ENCODE data around the gene NOS2. TPM values are rescaled to one million over a fixed set of nuclear protein-coding genes. Genes with fewer than 3 reads are reported as not detected.
"Not testable (repeated sequence)": the region's sequence is repeated elsewhere in the genome, so short reads cannot be mapped to it uniquely, and the experiment has no call there.

The NOS2 gene
- total RNA-seq, 2 donors from 2014 or later = 0.11 to 0.20 TPM

DNA sequence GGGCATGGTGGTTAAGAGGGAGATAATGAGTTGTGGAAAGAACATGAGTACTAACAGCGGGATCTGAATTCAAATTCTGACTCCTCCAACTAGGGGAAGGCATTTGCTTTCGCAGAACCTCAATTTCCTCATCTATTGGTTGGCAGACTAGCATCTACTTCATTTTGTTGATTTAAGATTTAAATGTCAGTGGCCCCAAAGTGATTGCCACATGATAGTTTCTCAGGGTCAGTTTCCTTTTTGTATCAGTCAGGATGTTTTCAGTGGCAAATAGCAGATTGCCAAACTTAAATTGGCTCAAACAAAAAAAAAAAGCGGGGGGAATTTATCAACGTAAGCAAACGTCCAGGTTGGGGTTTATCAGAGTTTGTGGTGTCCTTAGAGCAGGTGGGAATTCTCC lies 25.1 kb upstream of the NOS2 start:
- H3K4me1 ChIP-seq = no peaks in the 10 kb centered on the region
- DNase-seq (ENCODE audit: low spot score) = no peak
- no peak overlapping the region for H3K27ac ChIP-seq
- H3K27me3 ChIP-seq = no peaks in the 10 kb centered on the region
- no peak overlapping the region for H3K4me3 ChIP-seq
- TF ChIP-seq, protein P1, sequence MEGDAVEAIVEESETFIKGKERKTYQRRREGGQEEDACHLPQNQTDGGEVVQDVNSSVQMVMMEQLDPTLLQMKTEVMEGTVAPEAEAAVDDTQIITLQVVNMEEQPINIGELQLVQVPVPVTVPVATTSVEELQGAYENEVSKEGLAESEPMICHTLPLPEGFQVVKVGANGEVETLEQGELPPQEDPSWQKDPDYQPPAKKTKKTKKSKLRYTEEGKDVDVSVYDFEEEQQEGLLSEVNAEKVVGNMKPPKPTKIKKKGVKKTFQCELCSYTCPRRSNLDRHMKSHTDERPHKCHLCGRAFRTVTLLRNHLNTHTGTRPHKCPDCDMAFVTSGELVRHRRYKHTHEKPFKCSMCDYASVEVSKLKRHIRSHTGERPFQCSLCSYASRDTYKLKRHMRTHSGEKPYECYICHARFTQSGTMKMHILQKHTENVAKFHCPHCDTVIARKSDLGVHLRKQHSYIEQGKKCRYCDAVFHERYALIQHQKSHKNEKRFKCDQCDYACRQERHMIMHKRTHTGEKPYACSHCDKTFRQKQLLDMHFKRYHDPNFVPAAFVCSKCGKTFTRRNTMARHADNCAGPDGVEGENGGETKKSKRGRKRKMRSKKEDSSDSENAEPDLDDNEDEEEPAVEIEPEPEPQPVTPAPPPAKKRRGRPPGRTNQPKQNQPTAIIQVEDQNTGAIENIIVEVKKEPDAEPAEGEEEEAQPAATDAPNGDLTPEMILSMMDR (IDR thresholded peaks at IDR 0.05) = no peak
- no peaks in the 10 kb centered on the region for H3K36me3 ChIP-seq
- H3K9me3 ChIP-seq = peaks cover 0 to 16% of the 10 kb centered on the region in 2 donors

GRCh38 chr17:27824745-27825144 lies 24.4 kb upstream of the NOS2 start:
- no peak overlapping the region for H3K27ac ChIP-seq
- no peaks in the 10 kb centered on the region for H3K4me1 ChIP-seq
- TF ChIP-seq, protein P1 (IDR thresholded peaks at IDR 0.05) = no peak
- no peaks in the 10 kb centered on the region for H3K27me3 ChIP-seq
- no peak for DNase-seq (ENCODE audit: low spot score)
- no peaks in the 10 kb centered on the region for H3K36me3 ChIP-seq
- H3K4me3 ChIP-seq = no peak overlapping the region
- H3K9me3 ChIP-seq = peaks cover 0 to 16% of the 10 kb centered on the region in 2 donors

GRCh38 chr17:27824176-27824715 lies 23.9 kb upstream of the NOS2 start:
- no peak for DNase-seq (ENCODE audit: low spot score)
- no peaks in the 10 kb centered on the region for H3K4me1 ChIP-seq
- TF ChIP-seq, protein P1 (IDR thresholded peaks at IDR 0.05) = no peak
- H3K27ac ChIP-seq = no peak overlapping the region
- H3K27me3 ChIP-seq = no peaks in the 10 kb centered on the region
- no peak overlapping the region for H3K4me3 ChIP-seq
- no peaks in the 10 kb centered on the region for H3K36me3 ChIP-seq
- peaks cover 0 to 16% of the 10 kb centered on the region in 2 donors for H3K9me3 ChIP-seq

GRCh38 chr17:27822108-27822507 lies 21.8 kb upstream of the NOS2 start:
- H3K4me3 ChIP-seq; H3K27me3 ChIP-seq; H3K27ac ChIP-seq; DNase-seq (ENCODE audit: low spot score); H3K4me1 ChIP-seq; H3K36me3 ChIP-seq: not testable (repeated sequence)
- peaks cover 0 to 16% of the 10 kb centered on the region in 2 donors for H3K9me3 ChIP-seq

DNA sequence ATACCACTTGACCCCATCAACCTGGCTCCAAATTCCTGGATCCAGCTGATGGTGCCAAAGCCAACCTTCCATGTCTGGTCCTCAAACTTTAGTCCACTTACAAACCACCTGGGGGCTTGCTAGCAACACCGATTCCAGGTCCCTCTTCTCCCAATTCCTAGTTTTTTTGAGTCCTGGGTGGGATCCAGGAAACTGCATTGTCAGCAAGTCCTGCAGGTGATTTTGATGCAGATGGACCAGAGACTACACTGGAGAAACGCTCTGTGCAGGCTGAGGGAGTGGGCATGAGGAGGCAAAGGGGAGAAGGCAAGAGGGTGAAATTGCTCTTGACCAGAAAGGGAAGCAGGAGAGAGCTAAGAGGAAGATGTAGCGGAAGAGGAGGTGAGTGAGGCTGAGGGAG lies 21.0 kb upstream of the NOS2 start:
- no peaks in the 10 kb centered on the region for H3K27me3 ChIP-seq
- H3K4me1 ChIP-seq = peaks cover 0 to 7% of the 10 kb centered on the region in 2 donors
- H3K27ac ChIP-seq = no peak overlapping the region
- TF ChIP-seq, protein P1 (IDR thresholded peaks at IDR 0.05) = no peak
- H3K9me3 ChIP-seq = peaks cover 0 to 16% of the 10 kb centered on the region in 2 donors
- DNase-seq (ENCODE audit: low spot score) = no peak
- no peaks in the 10 kb centered on the region for H3K36me3 ChIP-seq
- H3K4me3 ChIP-seq = no peak overlapping the region

GRCh38 chr17:27819145-27819544 lies 18.8 kb upstream of the NOS2 start:
- TF ChIP-seq, protein P1 (IDR thresholded peaks at IDR 0.05) = no peak

More at GRCh38 chr17:27819145-27819544, 18.8 kb upstream of the NOS2 start:
- Histone ChIP-seq H3K9me3 (peaks cover 0 to 16% of the 10 kb centered on the region in 2 donors), H3K4me1 (peaks cover 0 to 7% of the 10 kb centered on the region in 2 donors), H3K36me3 (no peaks in the 10 kb centered on the region), H3K27me3 (no peaks in the 10 kb centered on the region), H3K4me3 (no peak overlapping the region), H3K27ac (peak overlapping the region; percentile 14 to 23)
- no peak for DNase-seq (ENCODE audit: low spot score)
